Umbilical cord (tissue), 1 donor: Measurements from ENCODE around the gene NFIX. TPM values are rescaled to one million over a fixed set of nuclear protein-coding genes. Genes with fewer than 3 reads are reported as not detected.

Source experiments
- total RNA-seq: library from RNA; depleted of rRNA; stranded (reverse); fragments of >200 nt; gene quantifications from one replicate; pipeline ENCODE4 v1.2.3, GENCODE V29; 2014; ENCODE audit warnings: low replicate concordance; ENCODE audit not compliant: insufficient read depth

The NFIX gene
- total RNA-seq, 1 donor from 2014 or later: 56.8 TPM

Other genes starting within 250 kb of the NFIX start
- not detected for gene BEST2, start 243.7 kb upstream of the NFIX start, total RNA-seq
- gene HOOK2, start 219.9 kb upstream of the NFIX start, total RNA-seq: 17.1 TPM
- 277 TPM for gene JUNB, start 204.0 kb upstream of the NFIX start, total RNA-seq
- gene PRDX2, start 193.7 kb upstream of the NFIX start, total RNA-seq: 112 TPM
- not detected for gene THSD8, start 193.4 kb upstream of the NFIX start, total RNA-seq
- gene RNASEH2A, start 188.9 kb upstream of the NFIX start, total RNA-seq: 5.3 TPM
- gene RTBDN, start 160.9 kb upstream of the NFIX start, total RNA-seq: not detected
- 2.2 TPM for gene MAST1, start 157.0 kb upstream of the NFIX start, total RNA-seq
- gene DNASE2, start 114.0 kb upstream of the NFIX start, total RNA-seq: 21.7 TPM
- gene KLF1, start 108.3 kb upstream of the NFIX start, total RNA-seq: 3.1 TPM
- 9.1 TPM for gene GCDH, start 104.3 kb upstream of the NFIX start, total RNA-seq
- not detected for gene SYCE2, start 76.2 kb upstream of the NFIX start, total RNA-seq
- gene FARSA, start 61.8 kb upstream of the NFIX start, total RNA-seq: 40.0 TPM
- 404 TPM for gene CALR, start 56.9 kb upstream of the NFIX start, total RNA-seq
- gene RAD23A, start 49.6 kb upstream of the NFIX start, total RNA-seq: 18.8 TPM
- gene GADD45GIP1, start 38.3 kb upstream of the NFIX start, total RNA-seq: 18.3 TPM
- gene DAND5, start 25.9 kb upstream of the NFIX start, total RNA-seq: not detected
- 13.0 TPM for gene LYL1, start 107.4 kb downstream of the NFIX start, total RNA-seq
- gene TRMT1, start 121.3 kb downstream of the NFIX start, total RNA-seq: 3.9 TPM
- 15.6 TPM for gene NACC1, start 122.8 kb downstream of the NFIX start, total RNA-seq
- 63.8 TPM for gene STX10, start 154.9 kb downstream of the NFIX start, total RNA-seq
- 26.0 TPM for gene IER2, start 154.9 kb downstream of the NFIX start, total RNA-seq